ENCODE measurements around the gene KBTBD7.

DNA sequence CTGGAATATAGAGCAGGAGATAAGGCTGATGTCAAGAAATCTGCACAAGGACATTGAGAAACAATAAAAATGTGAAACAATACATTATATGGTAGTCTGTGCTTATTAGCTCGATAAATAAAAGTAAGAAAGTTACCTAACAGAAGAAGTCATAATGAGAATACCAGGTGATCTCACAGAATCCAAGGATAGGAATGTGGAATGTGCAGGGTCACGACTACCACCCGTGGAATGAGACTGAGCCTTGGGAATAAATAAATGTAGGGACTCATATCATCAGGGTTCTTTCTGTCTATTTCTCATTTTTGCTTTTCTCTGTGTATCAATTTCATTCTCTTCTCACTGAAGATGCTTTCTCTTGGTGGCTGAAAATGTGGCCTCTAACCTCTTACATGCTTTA, 26.0 kb upstream of the KBTBD7 start:
- TF ChIP-seq, protein P1, sequence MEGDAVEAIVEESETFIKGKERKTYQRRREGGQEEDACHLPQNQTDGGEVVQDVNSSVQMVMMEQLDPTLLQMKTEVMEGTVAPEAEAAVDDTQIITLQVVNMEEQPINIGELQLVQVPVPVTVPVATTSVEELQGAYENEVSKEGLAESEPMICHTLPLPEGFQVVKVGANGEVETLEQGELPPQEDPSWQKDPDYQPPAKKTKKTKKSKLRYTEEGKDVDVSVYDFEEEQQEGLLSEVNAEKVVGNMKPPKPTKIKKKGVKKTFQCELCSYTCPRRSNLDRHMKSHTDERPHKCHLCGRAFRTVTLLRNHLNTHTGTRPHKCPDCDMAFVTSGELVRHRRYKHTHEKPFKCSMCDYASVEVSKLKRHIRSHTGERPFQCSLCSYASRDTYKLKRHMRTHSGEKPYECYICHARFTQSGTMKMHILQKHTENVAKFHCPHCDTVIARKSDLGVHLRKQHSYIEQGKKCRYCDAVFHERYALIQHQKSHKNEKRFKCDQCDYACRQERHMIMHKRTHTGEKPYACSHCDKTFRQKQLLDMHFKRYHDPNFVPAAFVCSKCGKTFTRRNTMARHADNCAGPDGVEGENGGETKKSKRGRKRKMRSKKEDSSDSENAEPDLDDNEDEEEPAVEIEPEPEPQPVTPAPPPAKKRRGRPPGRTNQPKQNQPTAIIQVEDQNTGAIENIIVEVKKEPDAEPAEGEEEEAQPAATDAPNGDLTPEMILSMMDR (IDR thresholded peaks at IDR 0.05) = no peak
- no peak for TF ChIP-seq POLR2A (IDR thresholded peaks at IDR 0.05)

All from heart left ventricle (tissue), 13 donors.